Naive thymus-derived CD4-positive, alpha-beta T cell (primary cell): ENCODE measurements around the gene FOLR1. TPM values are rescaled to one million over a fixed set of nuclear protein-coding genes. Genes with fewer than 3 reads are reported as not detected.
A peak's percentile ranks its signal among the peaks of the same experiment; 100 is the strongest.

Source experiments
- ATAC-seq: fragments of 150-1000 bp; cut with Tn5 transposase; 2 replicates; pipeline ENCODE4 v1.10.0; 2021; ENCODE audit warnings: mild to moderate bottlenecking, moderate library complexity
- CTCF ChIA-PET: fragments of 350-600 bp; sonication (Branson Sonifier 250); formaldehyde crosslinking; loops from one replicate; lab custom pipeline; 2021; ENCODE audit warnings: antibody characterized with exemption; lab: Charles Lee
- POLR2A ChIA-PET: fragments of 350-600 bp; sonication (Branson Sonifier 250); formaldehyde crosslinking; loops from one replicate; lab custom pipeline; 2021; ENCODE audit warnings: antibody characterized with exemption, inconsistent platforms; lab: Charles Lee
- DNase-seq, 9 donors: peaks; one replicate each; pipeline versions ENCODE4 v3.0.0 to v3.0.0-alpha.2; 2020 to 2022; ENCODE audit warnings: mixed read lengths in 1 of 9
- H3K27ac ChIP-seq: one replicate; pipeline ENCODE4 v1.7.0; 2013; ENCODE audit warnings: mild to moderate bottlenecking, low read depth, low read length, moderate library complexity
- H3K27me3 ChIP-seq, 2 donors: one replicate each; pipeline ENCODE4 v1.7.0; 2013; ENCODE audit warnings: low read length in 2 of 2, mild to moderate bottlenecking in 2 of 2, moderate library complexity in 2 of 2; ENCODE audit not compliant: control insufficient read depth in 2 of 2, insufficient read depth in 2 of 2
- H3K36me3 ChIP-seq, 3 experiments: 1 replicate in 2 of 3; 2 replicates in 1 of 3; pipeline ENCODE4 v1.7.0; 2013; ENCODE audit warnings: low read length in 3 of 3, mild to moderate bottlenecking in 3 of 3, moderate library complexity in 1 of 3; ENCODE audit not compliant: insufficient read depth in 3 of 3, control insufficient read depth in 2 of 3
- H3K4me1 ChIP-seq, 2 donors: one replicate each; pipeline ENCODE4 v1.7.0; 2013; ENCODE audit warnings: low read length in 2 of 2, mild to moderate bottlenecking in 2 of 2, moderate library complexity in 1 of 2; ENCODE audit not compliant: control insufficient read depth in 2 of 2, insufficient read depth in 2 of 2
- H3K4me3 ChIP-seq: 2 replicates; pipeline ENCODE4 v1.7.0; 2013; ENCODE audit warnings: mild to moderate bottlenecking, low read length
- H3K9me3 ChIP-seq, 3 experiments: 1 replicate in 2 of 3; 2 replicates in 1 of 3; pipeline ENCODE4 v1.7.0; 2013; ENCODE audit warnings: low read length in 3 of 3; ENCODE audit not compliant: control insufficient read depth in 2 of 3
- H3K27ac Mint-ChIP-seq, 9 donors: one replicate each; pipeline ENCODE4 v1.8.0; 2020 to 2022; ENCODE audit warnings: mixed read lengths in 9 of 9, mild to moderate bottlenecking in 8 of 9, moderate library complexity in 5 of 9, inconsistent platforms in 2 of 9
- H3K27me3 Mint-ChIP-seq, 5 donors: one replicate each; pipeline ENCODE4 v1.8.0; 2021 to 2022; ENCODE audit warnings: mixed read lengths in 5 of 5, mild to moderate bottlenecking in 1 of 5
- H3K36me3 Mint-ChIP-seq, 5 donors: one replicate each; pipeline ENCODE4 v1.8.0; 2020 to 2022; ENCODE audit warnings: mixed read lengths in 5 of 5, mild to moderate bottlenecking in 3 of 5, inconsistent platforms in 1 of 5
- H3K4me1 Mint-ChIP-seq, 7 donors: one replicate each; pipeline ENCODE4 v1.8.0; 2020 to 2022; ENCODE audit warnings: mixed read lengths in 7 of 7, mild to moderate bottlenecking in 3 of 7, inconsistent platforms in 1 of 7
- H3K4me3 Mint-ChIP-seq, 10 donors: one replicate each; pipeline ENCODE4 v1.8.0; 2020 to 2022; ENCODE audit warnings: mild to moderate bottlenecking in 10 of 10, mixed read lengths in 10 of 10, moderate library complexity in 6 of 10, inconsistent platforms in 2 of 10
- H3K9me3 Mint-ChIP-seq, 11 donors: one replicate each; pipeline ENCODE4 v1.8.0; 2020 to 2022; ENCODE audit warnings: mixed read lengths in 11 of 11, mild to moderate bottlenecking in 4 of 11, inconsistent platforms in 1 of 11, moderate library complexity in 1 of 11
- intact Hi-C, 2 donors: fragments of 100-400 bp; cut with micrococcal nuclease; formaldehyde crosslinking; loops; one replicate each; pipeline ENCODE4 v1.15.1; 2023
- polyA plus RNA-seq, 2 donors: library from polyadenylated mRNA; unstranded; fragments of 300-500 nt; fragmentation: Illumina TruSeq; gene quantifications; one replicate each; pipeline ENCODE4 v1.2.3, GENCODE V29; 2021
- total RNA-seq, 6 experiments: library from RNA in 5 of 6; stranded (reverse) in 5 of 6; gene quantifications; 1 replicate in 5 of 6; 2 replicates in 1 of 6; pipeline ENCODE4 v1.2.3 and lab custom pipeline; 2021 to 2026

FOLR1 gene
- total and polyA plus RNA-seq, 7 experiments from 2014 or later, result not detected

DNA sequence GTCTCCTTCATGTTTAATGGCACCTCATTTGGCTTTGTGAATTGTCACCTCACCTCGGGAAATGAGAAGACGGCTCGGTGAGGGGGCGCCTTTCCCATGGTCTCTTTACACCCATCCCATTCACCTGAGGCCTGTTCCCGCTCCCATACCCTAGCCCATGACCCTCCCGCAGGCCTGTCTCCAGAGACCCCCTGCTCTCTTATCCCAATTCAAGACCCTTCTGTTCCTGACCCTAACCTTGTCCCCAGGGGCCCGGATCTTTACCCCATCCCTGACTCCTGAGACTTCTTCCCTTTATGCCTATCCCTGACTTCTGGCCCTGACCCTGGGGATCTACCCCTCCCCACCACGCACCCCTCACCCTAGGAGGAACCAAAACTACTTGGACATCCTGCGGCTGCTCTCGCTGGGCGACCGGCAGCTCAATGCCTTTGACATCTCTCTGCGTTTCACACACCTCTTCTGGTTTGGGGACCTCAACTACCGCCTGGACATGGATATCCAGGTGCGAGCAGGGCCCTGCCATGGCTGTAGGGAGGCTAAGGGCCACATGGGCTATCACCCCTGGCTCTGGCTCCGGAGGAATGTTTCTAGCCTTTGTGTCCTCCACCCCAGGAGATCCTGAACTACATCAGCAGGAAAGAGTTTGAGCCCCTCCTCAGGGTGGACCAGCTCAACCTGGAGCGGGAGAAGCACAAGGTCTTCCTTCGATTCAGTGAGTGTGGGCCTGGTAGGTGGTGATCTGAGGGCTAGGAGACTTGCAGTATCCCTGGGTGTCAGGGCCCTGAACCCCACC is 40.5 kb downstream of the FOLR1 start:
- Histone ChIP-seq H3K27ac (no peak overlapping the region), H3K4me3 (no peak overlapping the region), H3K27me3 (no peaks in the 10 kb centered on the region), H3K4me1 (no peaks in the 10 kb centered on the region), H3K36me3 (peaks cover 0 to 96% (median 3%) of the 10 kb centered on the region in 3 experiments), H3K9me3 (no peaks in the 10 kb centered on the region)
- POLR2A ChIA-PET, result no interaction called here
- ATAC-seq, result no peak
- H3K4me1 Mint-ChIP-seq, result peaks cover 0 to 7% (median 0%) of the 10 kb centered on the region in 7 donors
- H3K4me3 Mint-ChIP-seq, result no peak overlapping the region
- H3K9me3 Mint-ChIP-seq, result no peaks in the 10 kb centered on the region
- no peaks in the 10 kb centered on the region for H3K27me3 Mint-ChIP-seq
- peak overlapping the region in 3 of 9 donors; percentile 14 to 82 (median 34) for H3K27ac Mint-ChIP-seq
- H3K36me3 Mint-ChIP-seq, result peaks cover 0 to 33% (median 6%) of the 10 kb centered on the region in 5 donors
- intact Hi-C loops, result no loop called here
- DNase-seq, result peak in 1 of 9 donors; percentile 17
- CTCF ChIA-PET, result no interaction called here

DNA sequence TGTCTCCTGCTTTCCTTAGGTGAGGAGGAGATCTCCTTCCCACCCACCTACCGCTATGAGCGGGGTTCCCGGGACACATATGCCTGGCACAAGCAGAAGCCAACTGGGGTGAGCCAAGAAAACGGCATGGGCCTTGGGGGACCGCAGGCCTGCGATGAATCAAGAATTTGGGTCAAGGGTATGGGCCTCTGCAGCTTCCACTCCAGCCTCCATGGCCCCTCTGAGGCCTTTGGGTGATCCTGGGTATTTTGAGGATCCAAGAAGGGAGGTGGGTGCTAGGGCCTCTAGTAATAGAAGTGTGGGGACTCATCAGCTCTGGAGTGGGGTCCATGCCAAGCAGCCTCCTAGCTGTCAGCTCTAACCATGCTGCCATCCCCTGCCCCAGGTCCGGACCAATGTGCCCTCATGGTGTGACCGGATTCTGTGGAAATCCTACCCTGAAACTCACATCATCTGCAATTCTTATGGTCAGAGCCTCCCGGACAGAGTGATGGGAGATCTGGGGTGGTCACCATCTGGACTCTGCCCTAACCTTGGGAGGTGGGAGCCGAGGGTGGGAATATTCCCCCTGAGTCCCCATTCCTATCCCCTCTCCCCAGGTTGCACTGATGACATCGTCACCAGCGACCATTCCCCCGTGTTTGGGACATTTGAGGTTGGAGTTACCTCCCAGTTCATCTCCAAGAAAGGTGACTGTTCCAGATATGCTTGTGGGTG is 41.3 kb downstream of the FOLR1 start:
- Histone ChIP-seq H3K4me3 (no peak overlapping the region), H3K9me3 (no peaks in the 10 kb centered on the region), H3K27ac (no peak overlapping the region), H3K36me3 (peaks cover 0 to 97% (median 3%) of the 10 kb centered on the region in 3 experiments), H3K4me1 (no peaks in the 10 kb centered on the region), H3K27me3 (no peaks in the 10 kb centered on the region)
- Mint-ChIP-seq H3K4me3 (no peak overlapping the region), H3K9me3 (no peaks in the 10 kb centered on the region), H3K27me3 (peaks cover 0 to under 1% (median 0%) of the 10 kb centered on the region in 5 donors), H3K27ac (peak overlapping the region in 4 of 9 donors; percentile 33 to 76 (median 53)), H3K4me1 (peaks cover 0 to 7% (median 0%) of the 10 kb centered on the region in 7 donors), H3K36me3 (peaks cover 0 to 33% (median 6%) of the 10 kb centered on the region in 5 donors)
- DNase-seq (peak in 1 of 9 donors; percentile 15), ATAC-seq (no peak)
- CTCF ChIA-PET, result no interaction called here
- POLR2A ChIA-PET, result no interaction called here
- intact Hi-C loops, result no loop called here

DNA sequence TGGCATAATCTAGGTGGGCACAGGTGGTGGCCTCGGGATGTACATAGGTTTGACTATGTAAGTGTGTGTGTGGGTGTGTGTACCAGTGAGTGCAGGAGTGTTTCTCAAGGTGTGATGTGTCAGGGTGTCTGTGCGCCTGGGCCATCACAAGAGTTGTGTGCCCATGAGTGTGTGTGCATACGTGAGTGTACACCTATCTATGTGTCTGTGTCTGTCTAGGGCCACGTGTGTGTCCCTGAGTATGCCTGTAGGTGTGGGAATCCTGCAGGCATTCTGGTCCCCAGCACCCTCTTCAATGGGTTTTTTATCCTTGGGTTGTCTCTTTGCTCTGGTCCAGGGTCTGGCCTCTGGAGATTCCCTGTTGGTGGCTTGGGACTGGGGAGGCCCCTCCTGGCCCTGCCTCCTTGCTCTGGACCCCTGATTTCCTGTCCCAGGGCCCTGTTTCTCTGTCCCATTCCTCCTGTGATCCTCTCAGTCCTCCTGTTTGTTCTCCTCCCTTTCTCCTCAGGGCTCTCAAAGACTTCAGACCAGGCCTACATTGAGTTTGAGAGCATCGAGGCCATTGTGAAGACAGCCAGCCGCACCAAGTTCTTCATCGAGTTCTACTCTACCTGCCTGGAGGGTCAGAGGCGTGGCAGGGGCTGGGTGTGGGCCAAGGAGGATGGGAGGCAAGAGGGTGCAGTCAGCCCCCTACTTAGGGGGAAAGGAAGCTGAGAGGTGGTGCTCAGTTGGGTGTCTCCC is 42.0 kb downstream of the FOLR1 start:
- Histone ChIP-seq H3K9me3 (no peaks in the 10 kb centered on the region), H3K36me3 (peaks cover 0 to 90% (median 3%) of the 10 kb centered on the region in 3 experiments), H3K4me1 (no peaks in the 10 kb centered on the region), H3K4me3 (no peak overlapping the region), H3K27ac (no peak overlapping the region), H3K27me3 (no peaks in the 10 kb centered on the region)
- Mint-ChIP-seq H3K4me3 (no peak overlapping the region), H3K4me1 (peaks cover 0 to 8% (median 2%) of the 10 kb centered on the region in 7 donors), H3K9me3 (no peaks in the 10 kb centered on the region), H3K36me3 (peaks cover 0 to 32% (median 6%) of the 10 kb centered on the region in 5 donors), H3K27ac (peak overlapping the region in 5 of 9 donors; percentile 13 to 81 (median 72)), H3K27me3 (peaks cover 0 to 5% (median 0%) of the 10 kb centered on the region in 5 donors)
- intact Hi-C loops, result no loop called here
- ChIA-PET CTCF (no interaction called here), POLR2A (no interaction called here)
- ATAC-seq, result no peak
- DNase-seq, result peak in 1 of 9 donors; percentile 17

DNA sequence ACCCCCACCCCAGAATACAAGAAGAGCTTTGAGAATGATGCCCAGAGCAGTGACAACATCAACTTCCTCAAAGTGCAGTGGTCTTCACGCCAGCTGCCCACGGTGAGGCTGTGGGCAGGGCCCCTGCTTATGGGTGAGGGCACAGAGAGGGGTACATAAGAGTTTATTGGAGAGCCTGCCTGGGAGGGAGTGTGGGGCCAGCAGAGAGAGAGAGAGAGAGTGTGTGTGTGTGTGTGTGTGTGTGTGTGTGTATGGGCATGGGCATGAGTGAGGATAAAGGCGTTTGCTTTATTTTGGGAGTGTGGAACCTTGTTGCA is 42.5 kb downstream of the FOLR1 start:
- Histone ChIP-seq H3K4me1 (peaks cover 0 to 2% of the 10 kb centered on the region in 2 donors), H3K4me3 (no peak overlapping the region), H3K27me3 (peaks cover 0 to 2% of the 10 kb centered on the region in 2 donors), H3K27ac (no peak overlapping the region), H3K9me3 (no peaks in the 10 kb centered on the region), H3K36me3 (peaks cover 0 to 84% (median 3%) of the 10 kb centered on the region in 3 experiments)
- POLR2A ChIA-PET, result no interaction called here
- Mint-ChIP-seq H3K36me3 (peaks cover 0 to 26% (median 6%) of the 10 kb centered on the region in 5 donors), H3K27ac (peak overlapping the region in 4 of 9 donors; percentile 13 to 72 (median 68)), H3K27me3 (peaks cover 0 to 10% (median 4%) of the 10 kb centered on the region in 5 donors), H3K9me3 (no peaks in the 10 kb centered on the region), H3K4me3 (no peak overlapping the region), H3K4me1 (peaks cover 0 to 12% (median 7%) of the 10 kb centered on the region in 7 donors)
- DNase-seq (no peak), ATAC-seq (no peak)
- CTCF ChIA-PET, result no interaction called here
- intact Hi-C loops, result no loop called here

DNA sequence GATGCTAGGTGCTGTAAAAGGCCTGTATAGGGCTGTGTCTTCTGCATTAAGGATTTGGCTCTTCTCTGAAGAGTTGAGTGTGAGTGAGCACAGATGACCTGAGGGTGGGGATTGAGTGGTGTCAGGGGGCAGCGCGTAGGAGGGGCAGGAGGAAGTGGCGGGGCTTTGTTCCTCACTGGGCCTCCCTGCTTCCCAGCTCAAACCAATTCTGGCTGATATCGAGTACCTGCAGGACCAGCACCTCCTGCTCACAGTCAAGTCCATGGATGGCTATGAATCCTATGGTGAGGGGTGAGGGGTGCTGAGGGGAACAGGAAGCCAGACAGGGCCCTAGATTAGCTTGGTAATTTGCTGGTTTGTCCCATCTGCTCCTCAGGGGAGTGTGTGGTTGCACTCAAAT is 43.0 kb downstream of the FOLR1 start:
- H3K9me3 ChIP-seq, result no peaks in the 10 kb centered on the region
- H3K36me3 Mint-ChIP-seq, result peaks cover 0 to 26% (median 6%) of the 10 kb centered on the region in 5 donors
- no peak overlapping the region for H3K4me3 ChIP-seq
- ATAC-seq (no peak), DNase-seq (no peak)
- peaks cover 0 to 11% (median 5%) of the 10 kb centered on the region in 5 donors for H3K27me3 Mint-ChIP-seq
- H3K4me1 ChIP-seq, result peaks cover 0 to 4% of the 10 kb centered on the region in 2 donors
- H3K27ac ChIP-seq, result no peak overlapping the region
- H3K4me3 Mint-ChIP-seq, result no peak overlapping the region
- ChIA-PET POLR2A (interaction anchor here (1.7 kb wide), 1 partner anchor 10 kb away, joined by 6 read pairs; the partner anchor contains the start of gene INPPL1), CTCF (no interaction called here)
- intact Hi-C loops, result loop anchor here (5.0 kb wide), 2 partner anchors 197 to 208 kb away; partner anchors contain the start of gene CLPB (in 1 of the 2)
- no peaks in the 10 kb centered on the region for H3K9me3 Mint-ChIP-seq
- H3K4me1 Mint-ChIP-seq, result peaks cover 0 to 13% (median 8%) of the 10 kb centered on the region in 7 donors
- peaks cover 0 to 80% (median 3%) of the 10 kb centered on the region in 3 experiments for H3K36me3 ChIP-seq
- peaks cover 0 to 4% of the 10 kb centered on the region in 2 donors for H3K27me3 ChIP-seq
- H3K27ac Mint-ChIP-seq, result peak overlapping the region in 4 of 9 donors; percentile 13 to 71 (median 66)
